SK-N-SH treated with all-trans-retinoic acid at 6 μM for 48 hours (cell line): Measurements from ENCODE around the gene MRC1.

Experiments
- PATZ1 ChIP-seq: fragments of 250-450 bp; sonication (Bioruptor Pico); IDR thresholded peaks from 2 replicates; pipeline ENCODE4 v1.8.0; 2020; ENCODE audit warnings: mild to moderate bottlenecking, moderate library complexity, borderline replicate concordance
- ZC3H10 ChIP-seq: fragments of 250-450 bp; sonication (Bioruptor Pico); IDR thresholded peaks from 2 replicates; pipeline ENCODE4 v1.5.1; 2021; ENCODE audit warnings: mild to moderate bottlenecking, moderate library complexity

GRCh38 chr10:17814973-17815372 lies 5.8 kb downstream of the MRC1 start:
- TF ChIP-seq ZC3H10 (CRISPR knock-in tag) (no peak), PATZ1 (CRISPR knock-in tag) (no peak)
